Astrocyte (in vitro differentiated cells and primary cell): ENCODE data around the gene DCLK1. TPM values are rescaled to one million over a fixed set of nuclear protein-coding genes. Genes with fewer than 3 reads are reported as not detected.

Source experiments
- DNase-seq: peaks from one replicate; pipeline ENCODE4 v3.0.0-alpha.2; 2010; ENCODE audit warnings: low read depth
- FAIRE-seq: peaks from 2 replicates; lab custom pipeline; 2011; peaks lifted over from hg19 to GRCh38; lab: Jason Lieb, UNC
- H2AFZ ChIP-seq: 2 replicates; pipeline ENCODE4 v1.6.0; 2012; ENCODE audit warnings: low read depth, low read length, inconsistent platforms
- H3K27ac ChIP-seq: 2 replicates; pipeline ENCODE4 v1.5.1; 2011; ENCODE audit warnings: low read depth, low read length, inconsistent platforms
- H3K27me3 ChIP-seq: 2 replicates; pipeline ENCODE4 v1.6.0; 2011; ENCODE audit warnings: low read length, inconsistent platforms; ENCODE audit not compliant: insufficient read depth
- H3K36me3 ChIP-seq: 2 replicates; pipeline ENCODE4 v1.5.1; 2011; ENCODE audit warnings: low read length, inconsistent platforms; ENCODE audit not compliant: insufficient read depth
- H3K4me1 ChIP-seq: 2 replicates; pipeline ENCODE4 v1.5.1; 2011; ENCODE audit warnings: low read length, inconsistent platforms; ENCODE audit not compliant: insufficient read depth
- H3K4me2 ChIP-seq: 2 replicates; pipeline ENCODE4 v1.6.0; 2012; ENCODE audit warnings: low read length, inconsistent platforms
- H3K4me3 ChIP-seq: 2 replicates; pipeline ENCODE4 v1.5.1; 2011; ENCODE audit warnings: low read depth, mild to moderate bottlenecking, low read length, inconsistent platforms; ENCODE audit not compliant: insufficient read depth
- H3K79me2 ChIP-seq: 2 replicates; pipeline ENCODE4 v1.6.0; 2012; ENCODE audit warnings: mild to moderate bottlenecking, low read length, inconsistent platforms; ENCODE audit not compliant: insufficient read depth
- H3K9ac ChIP-seq: 2 replicates; pipeline ENCODE4 v1.6.0; 2012; ENCODE audit warnings: mild to moderate bottlenecking, low read length, inconsistent platforms
- H3K9me3 ChIP-seq: 2 replicates; pipeline ENCODE4 v1.5.1; 2012; ENCODE audit warnings: low read depth, mild to moderate bottlenecking, low read length, inconsistent platforms; ENCODE audit not compliant: insufficient read depth
- H4K20me1 ChIP-seq: 2 replicates; pipeline ENCODE4 v1.6.0; 2012; ENCODE audit warnings: low read length, inconsistent platforms; ENCODE audit not compliant: insufficient read depth
- H3K27ac Mint-ChIP-seq: one replicate; pipeline ENCODE4 v1.8.0; 2021; ENCODE audit warnings: mild to moderate bottlenecking, mixed read lengths; ENCODE audit not compliant: unreplicated experiment
- H3K27me3 Mint-ChIP-seq: one replicate; pipeline ENCODE4 v1.8.0; 2021; ENCODE audit warnings: low read depth, mixed read lengths; ENCODE audit not compliant: unreplicated experiment
- H3K36me3 Mint-ChIP-seq: one replicate; pipeline ENCODE4 v1.8.0; 2021; ENCODE audit warnings: low read depth, mixed read lengths; ENCODE audit not compliant: unreplicated experiment
- H3K4me1 Mint-ChIP-seq: one replicate; pipeline ENCODE4 v1.8.0; 2021; ENCODE audit warnings: low read depth, mixed read lengths; ENCODE audit not compliant: unreplicated experiment
- H3K4me3 Mint-ChIP-seq: one replicate; pipeline ENCODE4 v1.8.0; 2021; ENCODE audit warnings: mild to moderate bottlenecking, moderate library complexity, mixed read lengths; ENCODE audit not compliant: unreplicated experiment
- H3K9me3 Mint-ChIP-seq: one replicate; pipeline ENCODE4 v1.8.0; 2021; ENCODE audit warnings: mild to moderate bottlenecking, mixed read lengths; ENCODE audit not compliant: unreplicated experiment
- CTCF ChIP-seq: IDR thresholded peaks from 2 replicates; pipeline ENCODE4 v1.5.1; 2011; ENCODE audit warnings: low read depth, mild to moderate bottlenecking, inconsistent platforms, low read length, moderate library complexity; ENCODE audit not compliant: insufficient read depth
- EZH2 ChIP-seq: IDR thresholded peaks from 2 replicates; pipeline ENCODE4 v1.6.1; 2012; ENCODE audit warnings: mild to moderate bottlenecking, low read length, inconsistent platforms; ENCODE audit not compliant: insufficient read depth
- total RNA-seq: library from RNA; stranded (reverse); gene quantifications from 2 replicates; pipeline ENCODE4 v1.2.1, GENCODE V29; 2021

Gene DCLK1
- total RNA-seq, 1 donor from 2014 or later, result 4.9 TPM

GRCh38 chr13:35764326-35765015 lies 366.7 kb downstream of the DCLK1 start:
- H3K9me3 Mint-ChIP-seq, result no peaks in the 10 kb centered on the region
- H3K4me1 ChIP-seq, result peaks cover 13% of the 10 kb centered on the region
- peak overlapping the region; percentile 17 for H3K27ac ChIP-seq
- no peaks in the 10 kb centered on the region for H3K36me3 Mint-ChIP-seq
- peak overlapping the region; percentile 75 for H3K27ac Mint-ChIP-seq
- no peak overlapping the region for H3K4me3 Mint-ChIP-seq
- TF ChIP-seq CTCF (no peak), EZH2 (no peak)
- H3K4me3 ChIP-seq, result no peak overlapping the region
- no peaks in the 10 kb centered on the region for H3K27me3 ChIP-seq
- H3K4me2 ChIP-seq, result peak overlapping the region; percentile 59
- peaks cover 4% of the 10 kb centered on the region for H3K9me3 ChIP-seq
- H3K4me1 Mint-ChIP-seq, result peaks cover 21% of the 10 kb centered on the region
- no peak overlapping the region for H3K9ac ChIP-seq
- no peaks in the 10 kb centered on the region for H3K36me3 ChIP-seq
- H3K79me2 ChIP-seq, result no peaks in the 10 kb centered on the region
- DNase-seq (peak; percentile 74), FAIRE-seq (peak; percentile 58)
- H3K27me3 Mint-ChIP-seq, result no peaks in the 10 kb centered on the region
- H4K20me1 ChIP-seq, result no peaks in the 10 kb centered on the region
- H2AFZ ChIP-seq, result no peak overlapping the region

- no peak overlapping the region for H3K27ac Mint-ChIP-seq
- peaks cover 4% of the 10 kb centered on the region for H3K9me3 ChIP-seq
- no peaks in the 10 kb centered on the region for H3K27me3 ChIP-seq
- no peak overlapping the region for H3K4me2 ChIP-seq
- no peak overlapping the region for H3K4me3 ChIP-seq
- no peak overlapping the region for H3K27ac ChIP-seq
- no peaks in the 10 kb centered on the region for H4K20me1 ChIP-seq
- no peaks in the 10 kb centered on the region for H3K79me2 ChIP-seq
- H3K9ac ChIP-seq, result no peak overlapping the region
- FAIRE-seq (no peak), DNase-seq (no peak)
- H2AFZ ChIP-seq, result no peak overlapping the region
- H3K36me3 Mint-ChIP-seq, result no peaks in the 10 kb centered on the region
- H3K9me3 Mint-ChIP-seq, result no peaks in the 10 kb centered on the region
- peaks cover 13% of the 10 kb centered on the region for H3K4me1 ChIP-seq
- TF ChIP-seq EZH2 (no peak), CTCF (no peak)
- peaks cover 17% of the 10 kb centered on the region for H3K4me1 Mint-ChIP-seq
- H3K4me3 Mint-ChIP-seq, result no peak overlapping the region
- no peaks in the 10 kb centered on the region for H3K27me3 Mint-ChIP-seq
- no peaks in the 10 kb centered on the region for H3K36me3 ChIP-seq
Measured at GRCh38 chr13:35763782-35764123, 367.4 kb downstream of the DCLK1 start.

GRCh38 chr13:35763060-35763781 lies 368.0 kb downstream of the DCLK1 start:
- Histone ChIP-seq H3K4me3 (no peak overlapping the region), H3K9me3 (peaks cover 4% of the 10 kb centered on the region), H3K4me1 (peaks cover 12% of the 10 kb centered on the region), H3K4me2 (no peak overlapping the region), H3K9ac (no peak overlapping the region), H3K27me3 (no peaks in the 10 kb centered on the region), H4K20me1 (no peaks in the 10 kb centered on the region), H3K79me2 (no peaks in the 10 kb centered on the region), H3K36me3 (no peaks in the 10 kb centered on the region), H2AFZ (no peak overlapping the region), H3K27ac (no peak overlapping the region)
- no peaks in the 10 kb centered on the region for H3K27me3 Mint-ChIP-seq
- H3K4me3 Mint-ChIP-seq, result no peak overlapping the region
- FAIRE-seq (peak; percentile 54), DNase-seq (no peak)
- no peak for TF ChIP-seq CTCF
- peaks cover 12% of the 10 kb centered on the region for H3K4me1 Mint-ChIP-seq
- no peaks in the 10 kb centered on the region for H3K36me3 Mint-ChIP-seq
- H3K9me3 Mint-ChIP-seq, result no peaks in the 10 kb centered on the region
- no peak overlapping the region for H3K27ac Mint-ChIP-seq
